Stimulated activated CD8-positive, alpha-beta memory T cell treated with anti-CD3 and anti-CD28 coated beads, Interleukin-4, amount 100 ng/mL, for 48 hours (primary cell): ENCODE results near the gene ANTKMT.

Experiments used
- DNase-seq: peaks from one replicate; pipeline ENCODE4 v3.0.0-alpha.2; 2020

ANTKMT gene

DNA sequence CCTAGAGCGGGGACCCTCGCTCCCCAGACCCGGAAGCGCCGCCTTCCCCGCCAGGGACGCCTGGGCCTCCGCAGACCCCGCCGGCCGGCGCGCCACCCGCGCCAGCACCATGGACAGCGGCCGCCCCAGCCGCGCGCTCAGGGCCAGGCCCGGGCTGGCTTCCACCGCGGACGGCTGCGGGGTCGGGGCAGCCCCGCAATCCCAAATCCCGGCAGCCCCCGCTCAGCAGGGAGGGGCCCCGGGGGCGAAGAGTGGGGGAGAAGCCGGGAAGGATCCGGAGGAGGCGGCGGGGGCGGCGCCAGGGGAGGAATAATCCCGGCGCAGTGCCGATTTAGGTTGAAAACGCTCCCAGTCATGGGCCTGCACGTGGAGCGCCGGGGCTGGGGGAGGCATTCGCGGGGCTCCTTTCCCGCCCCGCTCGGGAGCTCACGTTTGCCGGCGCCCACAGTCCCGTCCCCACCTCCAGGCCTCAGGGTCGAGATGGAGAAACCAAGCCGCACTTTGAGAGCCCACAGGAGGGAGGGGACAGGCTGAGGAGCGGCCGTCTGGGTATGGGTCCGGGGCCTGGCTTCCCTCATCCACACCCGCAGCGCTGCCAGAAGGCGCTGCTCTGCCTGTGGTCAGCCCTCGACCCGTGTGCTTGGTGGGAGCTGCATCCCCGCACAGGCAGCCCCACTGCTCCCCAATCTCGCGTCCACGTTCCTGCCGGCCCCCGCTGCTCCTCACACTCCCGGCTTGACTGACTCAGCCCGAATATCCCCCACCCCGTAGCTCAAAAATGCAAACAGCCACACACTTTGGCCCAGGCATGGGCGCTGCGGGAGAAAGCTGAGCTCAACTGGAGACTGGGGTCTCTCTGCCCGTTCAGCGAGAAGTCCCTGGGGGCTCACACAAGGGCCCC is 20.0 kb upstream of the ANTKMT start:
- DNase-seq: peak; percentile 61

DNA sequence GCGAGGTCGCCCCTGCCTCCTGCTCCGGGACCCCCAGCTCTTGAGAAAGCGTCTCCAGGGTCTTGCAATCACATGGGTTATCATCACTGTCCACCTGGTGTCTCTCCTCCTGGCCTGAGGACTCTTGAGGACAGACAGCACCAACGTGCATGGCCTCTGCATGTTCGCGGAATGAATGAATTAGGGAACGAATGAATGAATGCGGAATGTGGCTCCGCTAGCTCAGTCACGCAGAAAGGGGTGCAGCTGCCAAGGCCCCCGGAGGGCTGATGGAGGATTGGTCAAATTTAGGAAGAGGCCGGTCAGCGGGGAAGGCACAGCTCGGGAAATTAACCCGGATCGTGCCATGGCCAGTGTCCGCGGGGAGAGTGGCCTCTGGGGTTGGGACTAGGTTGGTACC is 18.6 kb upstream of the ANTKMT start:
- no peak for DNase-seq

DNA sequence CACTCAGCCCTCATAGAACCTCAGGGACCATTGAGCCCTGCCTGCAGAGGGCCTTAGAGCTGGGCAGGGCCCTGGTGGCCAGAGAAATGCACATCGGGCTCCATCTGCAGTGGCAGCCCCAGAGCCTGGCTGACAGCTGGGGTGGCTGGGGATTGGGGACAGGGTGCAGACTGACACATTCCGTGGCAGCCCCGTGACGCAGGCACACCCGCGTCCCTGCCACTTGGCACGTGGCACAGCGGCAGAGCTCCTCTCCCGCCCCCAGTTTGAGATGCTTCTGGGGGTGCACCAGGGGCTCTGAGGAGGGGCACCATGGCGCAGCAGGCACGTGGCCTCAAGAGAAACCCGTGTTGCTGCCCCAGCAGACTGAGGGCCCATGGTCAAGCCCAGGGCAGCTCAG is 17.5 kb upstream of the ANTKMT start:
- no peak for DNase-seq

DNA sequence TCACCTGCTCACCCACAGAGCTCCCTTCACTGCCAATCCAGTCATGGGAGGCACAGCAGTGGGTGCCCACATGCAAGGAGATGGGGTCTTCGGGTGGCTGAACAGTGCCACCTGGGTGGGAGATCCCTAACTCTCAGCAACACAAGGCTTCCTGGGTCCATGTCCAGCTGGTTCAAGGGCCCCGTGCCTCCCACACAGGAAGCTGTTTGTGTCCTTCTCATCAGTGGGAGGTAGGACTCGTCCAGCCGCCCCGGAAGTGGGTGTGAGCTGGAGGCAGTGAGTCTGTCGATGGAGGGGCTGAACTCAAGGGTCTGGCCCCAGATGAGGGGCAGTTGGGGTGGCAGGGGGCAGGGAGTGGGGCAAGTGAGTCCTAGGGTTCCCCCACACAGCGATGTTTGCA is 16.9 kb upstream of the ANTKMT start:
- DNase-seq: no peak

- DNase-seq: no peak
These were observed 16.2 kb upstream of the ANTKMT start for GRCh38 chr16:704552-705380.

- DNase-seq: no peak
These were observed 15.3 kb upstream of the ANTKMT start, which contains the start of gene FBXL16 for GRCh38 chr16:705431-706188. Gene FBXL16 (minus strand): TSS chr16:705801. CDS start chr16:697405, 8,396 bp downstream.

GRCh38 chr16:706189-707061 is 14.5 kb upstream of the ANTKMT start:
- no peak for DNase-seq

GRCh38 chr16:707062-707538 is 13.8 kb upstream of the ANTKMT start:
- no peak for DNase-seq

DNA sequence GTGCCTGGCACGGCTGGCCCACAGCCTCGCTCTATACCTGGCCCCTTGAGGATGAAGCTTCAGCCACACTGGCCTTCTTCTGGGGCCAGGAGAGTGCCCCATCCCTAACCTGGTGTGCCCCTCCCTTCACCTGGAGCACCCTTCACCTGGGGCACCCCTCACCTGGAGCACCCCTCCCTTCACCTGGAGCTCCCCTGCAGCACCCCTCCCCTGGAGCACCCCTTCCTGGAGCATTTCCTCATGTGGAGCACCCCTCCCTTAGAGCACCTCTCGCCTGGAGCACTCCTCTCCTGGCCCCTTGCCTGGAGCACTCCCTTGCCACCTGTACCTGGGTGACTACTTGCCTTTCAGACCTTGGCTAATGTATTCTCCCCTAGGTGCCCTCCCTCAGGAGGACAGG is 12.9 kb upstream of the ANTKMT start:
- DNase-seq: no peak

DNA sequence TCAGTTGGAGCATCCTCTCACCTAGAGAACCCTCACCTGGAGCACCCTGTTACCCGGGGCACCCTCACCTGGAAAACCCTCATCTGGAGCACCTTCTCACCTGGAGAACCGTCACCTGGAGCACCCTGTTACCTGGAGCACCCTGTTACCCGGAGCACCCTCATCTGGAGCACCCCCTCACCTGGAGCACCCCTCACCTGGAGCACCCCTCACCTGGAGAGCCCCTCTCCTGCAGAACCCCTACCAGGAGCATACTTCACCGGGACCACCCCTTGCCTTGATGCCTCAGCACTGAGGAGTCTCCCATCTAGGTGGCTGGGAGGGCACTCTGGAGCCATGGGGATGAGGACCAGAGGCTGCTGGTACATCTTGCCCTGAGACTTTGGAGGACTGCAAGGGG is 12.0 kb upstream of the ANTKMT start:
- no peak for DNase-seq

GRCh38 chr16:709566-710499 is 11.1 kb upstream of the ANTKMT start:
- no peak for DNase-seq

GRCh38 chr16:710500-711075 is 10.4 kb upstream of the ANTKMT start:
- no peak for DNase-seq

DNA sequence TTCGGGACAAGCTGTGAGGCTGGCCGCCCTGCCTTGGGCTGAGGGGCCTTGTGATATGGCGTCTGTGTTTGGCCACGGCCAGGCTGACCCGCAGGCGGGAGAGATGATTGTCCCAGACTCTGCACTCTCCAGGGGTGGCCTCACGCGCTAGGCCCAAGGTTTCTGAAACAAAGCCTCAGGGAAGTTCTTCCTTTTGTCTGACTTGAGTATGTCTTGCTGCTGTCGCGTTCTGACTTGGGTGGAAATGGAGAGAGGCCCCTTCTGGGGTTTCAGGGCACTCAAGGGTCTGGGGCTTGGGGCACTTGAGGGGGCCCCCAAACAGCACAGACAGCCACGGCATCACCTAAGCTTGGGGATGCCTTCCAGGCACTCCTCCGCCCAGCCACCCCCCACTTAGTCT is 9.9 kb upstream of the ANTKMT start:
- no peak for DNase-seq

GRCh38 chr16:711548-712320 is 9.2 kb upstream of the ANTKMT start:
- DNase-seq: peak; percentile 91

- peak; percentile 85 for DNase-seq
These were observed 8.2 kb upstream of the ANTKMT start for GRCh38 chr16:712740-713250.

DNA sequence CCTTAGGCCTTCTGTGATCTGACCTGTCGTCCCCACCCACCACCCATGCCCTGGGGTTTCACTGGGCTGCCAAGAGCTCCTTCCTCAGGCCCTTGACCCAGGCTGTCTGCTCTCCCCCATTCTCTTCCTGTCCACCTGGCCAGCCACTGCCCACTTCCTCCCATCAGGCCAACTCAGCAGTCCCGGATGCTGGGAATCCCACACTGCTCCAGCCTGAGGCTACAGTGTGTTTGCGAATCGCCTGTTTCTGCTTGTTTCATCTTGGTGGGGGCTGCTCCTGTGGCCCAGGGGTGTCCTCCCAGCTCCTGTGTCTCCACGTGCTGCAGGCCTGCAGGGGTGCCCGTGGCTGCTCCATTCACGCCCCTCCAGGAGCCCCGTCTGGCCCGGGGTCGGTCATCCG is 6.9 kb upstream of the ANTKMT start:
- no peak for DNase-seq

GRCh38 chr16:714558-715476 is 6.1 kb upstream of the ANTKMT start, which contains the start of gene METRN:
Gene METRN (plus strand): TSS chr16:715118. CDS start chr16:715290, 172 bp downstream.
- DNase-seq: peak; percentile 96
